Ishikawa (cell line): Measurements from ENCODE around the gene EAF2.

Source experiments
- EP300 ChIP-seq: IDR thresholded peaks from 2 replicates; pipeline ENCODE4 v1.6.1; 2012; ENCODE audit warnings: borderline replicate concordance
- TAF1 ChIP-seq: IDR thresholded peaks from 2 replicates; pipeline ENCODE4 v1.6.1; 2012; ENCODE audit warnings: low read depth, mild to moderate bottlenecking
- TEAD4 ChIP-seq: IDR thresholded peaks from 2 replicates; pipeline ENCODE4 v1.6.1; 2012
- USF1 ChIP-seq: IDR thresholded peaks from 2 replicates; pipeline ENCODE4 v1.6.1; 2012

GRCh38 chr3:121803771-121804320 lies 31.2 kb upstream of the EAF2 start:
- TF ChIP-seq TEAD4 (no peak), EP300 (no peak), USF1 (no peak), TAF1 (no peak)
